GM23338 (cell line): ENCODE results near the gene PAX5.

ENCODE experiments used
- CREB1 ChIP-seq: fragments of 250-450 bp; sonication (Bioruptor Pico); IDR thresholded peaks from 2 replicates; pipeline ENCODE4 v1.5.0; 2020; ENCODE audit warnings: low read depth, mild to moderate bottlenecking, moderate library complexity
- CTCF ChIP-seq, 2 experiments: fragments of 200-600 bp in 1 of 2; sonication (generic) in 1 of 2; conservative IDR thresholded peaks; 2 replicates each; pipeline versions ENCODE4 v1.5.1 to v1.6.1; 2016 to 2017; ENCODE audit warnings: antibody characterized with exemption in 2 of 2, low read depth in 2 of 2, mild to moderate bottlenecking in 2 of 2, moderate library complexity in 1 of 2
- ETS1 ChIP-seq: IDR thresholded peaks from 2 replicates; pipeline ENCODE4 v1.6.1; 2016; ENCODE audit warnings: antibody characterized with exemption
- EZH2 ChIP-seq: fragments of 200-600 bp; sonication (generic); IDR thresholded peaks from one replicate; pipeline ENCODE4 v1.8.0; 2017; ENCODE audit warnings: antibody characterized with exemption, mild to moderate bottlenecking, low read depth; ENCODE audit not compliant: unreplicated experiment
- EZH2phosphoT487 ChIP-seq: fragments of 200-600 bp; sonication (generic); IDR thresholded peaks from one replicate; pipeline ENCODE4 v1.8.1; 2018; ENCODE audit warnings: antibody characterized with exemption; ENCODE audit not compliant: unreplicated experiment
- JUNB ChIP-seq: IDR thresholded peaks from one replicate; pipeline ENCODE4 v1.6.1; 2016; ENCODE audit warnings: antibody characterized with exemption; ENCODE audit not compliant: unreplicated experiment
- POLR2AphosphoS5 ChIP-seq: IDR thresholded peaks from 2 replicates; pipeline ENCODE4 v1.6.1; 2016; ENCODE audit warnings: antibody characterized with exemption, low read depth
- REST ChIP-seq: IDR thresholded peaks from one replicate; pipeline ENCODE4 v1.6.1; 2018; ENCODE audit warnings: antibody characterized with exemption; ENCODE audit not compliant: unreplicated experiment
- STAT1 ChIP-seq: IDR thresholded peaks from one replicate; pipeline ENCODE4 v1.6.1; 2016; ENCODE audit warnings: antibody characterized with exemption; ENCODE audit not compliant: unreplicated experiment
- ZNF114 ChIP-seq: fragments of 250-450 bp; sonication (Bioruptor Pico); IDR thresholded peaks from 2 replicates; pipeline ENCODE4 v1.5.0; 2020; ENCODE audit warnings: mild to moderate bottlenecking, moderate library complexity
- ZNF331 ChIP-seq: fragments of 250-450 bp; sonication (Bioruptor Pico); IDR thresholded peaks from 2 replicates; pipeline ENCODE4 v1.5.0; 2020; ENCODE audit warnings: low read depth, mild to moderate bottlenecking, moderate library complexity
- ZNF462 ChIP-seq: fragments of 250-450 bp; sonication (Bioruptor Pico); IDR thresholded peaks from 2 replicates; pipeline ENCODE4 v1.5.0; 2020; ENCODE audit warnings: mild to moderate bottlenecking, moderate library complexity

- TF ChIP-seq EZH2phosphoT487 (no peak), REST (no peak), CTCF (conservative IDR thresholded peaks at IDR 0.05; ENCODE audit: low read depth in 2 of 2) (no peak), CREB1 (CRISPR knock-in tag) (no peak), EZH2 (no peak), ZNF114 (CRISPR knock-in tag) (no peak), POLR2AphosphoS5 (no peak), ZNF462 (no peak), ETS1 (no peak), STAT1 (no peak), ZNF331 (CRISPR knock-in tag) (no peak), JUNB (no peak)
Observed at GRCh38 chr9:36961051-36961450, 73.0 kb downstream of the PAX5 start.
